ENCODE results near the gene GABRR3. TPM values are rescaled to one million over a fixed set of nuclear protein-coding genes. Genes with fewer than 3 reads are reported as not detected.

Gene GABRR3
- total and polyA plus RNA-seq, 12 donors = not detected

DNA sequence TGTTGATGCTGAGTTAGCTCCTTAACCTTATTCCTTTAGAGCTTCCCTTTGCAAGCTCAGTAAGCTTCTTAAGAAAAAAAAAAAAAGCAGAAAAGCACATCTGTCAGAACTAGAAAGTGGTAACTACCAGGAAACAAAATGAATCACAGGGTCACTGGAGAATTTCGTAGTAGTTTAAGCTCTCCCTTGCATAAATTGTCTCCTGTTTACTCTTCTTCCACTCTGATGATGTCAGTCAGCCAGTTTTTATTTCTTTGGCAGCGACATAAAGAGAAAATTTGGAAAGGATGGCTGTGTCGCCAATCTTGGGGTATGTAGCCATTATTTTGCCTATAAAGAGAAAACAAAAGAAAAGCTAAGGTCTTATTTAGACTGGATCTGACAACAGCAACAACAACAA, 3.2 kb upstream of the GABRR3 start:
- TF ChIP-seq, protein P1, sequence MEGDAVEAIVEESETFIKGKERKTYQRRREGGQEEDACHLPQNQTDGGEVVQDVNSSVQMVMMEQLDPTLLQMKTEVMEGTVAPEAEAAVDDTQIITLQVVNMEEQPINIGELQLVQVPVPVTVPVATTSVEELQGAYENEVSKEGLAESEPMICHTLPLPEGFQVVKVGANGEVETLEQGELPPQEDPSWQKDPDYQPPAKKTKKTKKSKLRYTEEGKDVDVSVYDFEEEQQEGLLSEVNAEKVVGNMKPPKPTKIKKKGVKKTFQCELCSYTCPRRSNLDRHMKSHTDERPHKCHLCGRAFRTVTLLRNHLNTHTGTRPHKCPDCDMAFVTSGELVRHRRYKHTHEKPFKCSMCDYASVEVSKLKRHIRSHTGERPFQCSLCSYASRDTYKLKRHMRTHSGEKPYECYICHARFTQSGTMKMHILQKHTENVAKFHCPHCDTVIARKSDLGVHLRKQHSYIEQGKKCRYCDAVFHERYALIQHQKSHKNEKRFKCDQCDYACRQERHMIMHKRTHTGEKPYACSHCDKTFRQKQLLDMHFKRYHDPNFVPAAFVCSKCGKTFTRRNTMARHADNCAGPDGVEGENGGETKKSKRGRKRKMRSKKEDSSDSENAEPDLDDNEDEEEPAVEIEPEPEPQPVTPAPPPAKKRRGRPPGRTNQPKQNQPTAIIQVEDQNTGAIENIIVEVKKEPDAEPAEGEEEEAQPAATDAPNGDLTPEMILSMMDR (IDR thresholded peaks at IDR 0.05) = no peak
- DNase-seq (no peak), ATAC-seq (peak in 1 of 8 donors; percentile 37)
- peaks cover 0 to 18% (median 8%) of the 10 kb centered on the region in 11 donors for H3K9me3 ChIP-seq
- intact Hi-C loops (cut with DNase I) = loop anchor here in 9 of 10 donors (2.0 to 10.0 kb wide), 4 partner anchors 291 to 537 kb away; no protein-coding TSS in a partner anchor
- WGBS, 2 donors = 60 to 64% methylated on average over 3 of the region's 3 CpGs
- H3K27ac ChIP-seq = no peak overlapping the region
- H3K4me3 ChIP-seq = no peak overlapping the region
- H3K27me3 ChIP-seq = peaks cover 0 to 33% (median 17%) of the 10 kb centered on the region in 7 donors
- no peaks in the 10 kb centered on the region for H3K36me3 ChIP-seq
- peaks cover 0 to 6% (median 0%) of the 10 kb centered on the region in 9 donors for H3K4me1 ChIP-seq

DNA sequence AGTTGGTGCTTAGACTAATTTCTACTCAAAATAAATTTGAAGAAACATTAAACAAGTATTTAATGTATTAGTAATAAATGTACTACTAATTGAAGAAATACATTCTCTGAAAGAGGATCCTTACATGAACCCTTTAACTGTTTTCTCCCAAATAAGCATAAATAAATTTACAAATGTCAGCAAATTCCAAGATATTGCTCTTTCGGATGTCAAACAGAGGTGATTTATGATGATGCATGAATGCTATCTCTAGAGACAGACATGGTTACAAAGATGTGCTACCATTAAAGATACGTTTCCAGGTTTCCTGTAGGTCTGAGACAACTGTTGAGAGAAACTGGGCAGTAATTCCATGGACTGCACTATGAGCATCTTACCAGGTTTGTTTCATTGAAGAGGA, 629 bp downstream of the GABRR3 start:
- DNase-seq (no peak), ATAC-seq (no peak)
- intact Hi-C loops (cut with DNase I) = loop anchor here in 2 of 10 donors (10.0 kb wide), 2 partner anchors 300 to 540 kb away; no protein-coding TSS in a partner anchor
- Histone ChIP-seq H3K27me3 (peaks cover 0 to 33% (median 17%) of the 10 kb centered on the region in 7 donors), H3K36me3 (no peaks in the 10 kb centered on the region), H3K4me1 (peaks cover 0 to 6% (median 0%) of the 10 kb centered on the region in 9 donors), H3K4me3 (no peak overlapping the region), H3K9me3 (no peaks in the 10 kb centered on the region), H3K27ac (no peak overlapping the region)
- 63 to 64% methylated on average over 2 of the region's 2 CpGs for WGBS, 2 donors
- TF ChIP-seq, protein P1 (IDR thresholded peaks at IDR 0.05) = no peak

DNA sequence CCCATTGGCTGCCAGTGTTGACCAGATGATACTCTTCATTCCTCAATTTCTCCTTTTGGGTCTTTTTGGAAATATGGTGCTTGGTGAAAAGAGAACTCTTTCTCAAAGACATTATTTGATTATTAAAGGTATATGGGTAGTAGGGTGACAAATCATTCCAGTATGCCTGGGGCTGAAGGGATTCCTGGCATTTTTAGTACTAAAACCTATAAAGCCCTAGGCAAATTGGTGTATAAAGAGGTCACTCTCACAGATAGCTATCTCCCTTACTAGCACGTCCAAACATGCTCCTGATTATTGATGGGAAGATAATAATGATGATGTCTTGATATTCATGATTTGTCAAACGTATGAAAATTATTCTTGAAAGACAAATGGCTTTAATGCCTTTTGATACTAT, 1.1 kb downstream of the GABRR3 start:
- peaks cover 0 to 33% (median 17%) of the 10 kb centered on the region in 7 donors for H3K27me3 ChIP-seq
- H3K4me1 ChIP-seq = peaks cover 0 to 2% (median 0%) of the 10 kb centered on the region in 9 donors
- no peak for DNase-seq
- H3K9me3 ChIP-seq = no peaks in the 10 kb centered on the region
- intact Hi-C loops (cut with DNase I) = loop anchor here in 2 of 10 donors (10.0 kb wide), 2 partner anchors 301 to 541 kb away; no protein-coding TSS in a partner anchor
- no peak for ATAC-seq
- H3K36me3 ChIP-seq = no peaks in the 10 kb centered on the region
- no peak overlapping the region for H3K4me3 ChIP-seq
- H3K27ac ChIP-seq = no peak overlapping the region
- 70 to 71% methylated on average over 2 of the region's 2 CpGs for WGBS, 2 donors
- TF ChIP-seq, protein P1 (IDR thresholded peaks at IDR 0.05) = no peak

DNA sequence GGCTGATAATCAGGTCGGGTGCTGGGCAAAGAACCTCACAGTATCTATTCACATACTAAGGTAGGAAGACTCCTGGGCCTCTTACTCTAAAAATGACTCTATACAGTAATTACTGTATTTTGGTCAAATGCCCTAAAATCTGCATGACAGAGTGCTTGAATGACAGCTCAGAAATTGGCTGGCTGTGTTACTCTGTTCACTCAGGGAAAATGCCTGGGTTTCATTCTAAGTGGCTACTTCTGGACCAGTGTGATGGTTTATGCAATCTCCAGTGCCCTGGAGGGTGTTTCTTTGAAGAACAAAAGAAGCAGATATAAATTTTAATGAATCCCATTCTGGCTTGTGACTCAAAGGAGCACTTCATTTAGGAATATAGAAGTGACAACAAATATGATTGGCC, 2.2 kb downstream of the GABRR3 start:
- DNase-seq (no peak), ATAC-seq (no peak)
- no peaks in the 10 kb centered on the region for H3K9me3 ChIP-seq
- H3K4me1 ChIP-seq = no peaks in the 10 kb centered on the region
- no peak overlapping the region for H3K4me3 ChIP-seq
- peaks cover 0 to 33% (median 17%) of the 10 kb centered on the region in 7 donors for H3K27me3 ChIP-seq
- intact Hi-C loops (cut with DNase I) = loop anchor here in 2 of 10 donors (10.0 kb wide), 2 partner anchors 302 to 542 kb away; no protein-coding TSS in a partner anchor
- TF ChIP-seq, protein P1 (IDR thresholded peaks at IDR 0.05) = no peak
- WGBS, 2 donors = 49 to 54% methylated on average over 1 of the region's 1 CpG
- H3K27ac ChIP-seq = no peak overlapping the region
- H3K36me3 ChIP-seq = no peaks in the 10 kb centered on the region
